HG03565 (cell line): ENCODE data around the gene SACM1L.

Source experiments
- ATAC-seq: cut with Tn5 transposase; IDR thresholded peaks from one replicate; pipeline ENCODE4 v1.9.1; 2021; ENCODE audit warnings: mild to moderate bottlenecking, moderate library complexity; ENCODE audit not compliant: unreplicated experiment

Gene SACM1L

DNA sequence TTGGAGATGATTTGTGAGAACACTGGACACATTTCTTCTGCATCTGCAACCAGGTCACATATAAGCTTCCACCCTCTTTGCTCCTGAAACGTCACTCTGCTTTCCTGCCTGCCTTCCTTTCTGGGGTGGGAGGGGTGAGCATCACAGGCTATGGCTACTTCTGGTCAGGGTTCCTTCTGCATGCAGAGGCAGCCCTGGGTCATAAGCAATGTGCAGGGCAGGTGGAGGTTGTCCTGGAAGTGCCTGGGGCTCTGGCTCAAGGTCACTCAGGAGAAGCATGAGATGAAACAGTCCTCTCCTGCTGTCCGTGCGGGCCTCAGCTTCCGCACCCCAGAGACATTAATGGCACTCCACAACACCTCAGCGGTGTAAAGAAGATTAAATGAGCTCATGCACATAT, 92.1 kb downstream of the SACM1L start:
- ATAC-seq = no peak

DNA sequence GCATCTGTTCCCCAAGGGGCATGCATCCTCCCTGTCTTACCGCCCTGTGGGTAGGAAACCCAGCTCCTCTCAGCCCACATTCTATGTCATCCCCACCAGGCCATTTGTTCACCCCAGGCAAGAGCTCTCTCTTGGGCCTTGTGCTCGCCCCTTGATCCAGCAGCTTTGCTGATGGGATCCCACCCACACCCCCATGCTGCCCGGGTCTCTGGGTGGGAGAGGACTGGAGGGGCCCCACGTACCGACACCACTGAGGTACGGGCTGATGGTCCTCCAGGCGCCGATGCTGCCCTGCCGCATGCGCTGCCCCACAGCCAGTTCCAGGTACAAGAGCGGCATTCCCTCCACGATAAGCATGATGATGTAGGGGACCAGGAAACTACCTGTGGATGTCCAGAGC, 92.6 kb downstream of the SACM1L start:
- ATAC-seq = no peak

DNA sequence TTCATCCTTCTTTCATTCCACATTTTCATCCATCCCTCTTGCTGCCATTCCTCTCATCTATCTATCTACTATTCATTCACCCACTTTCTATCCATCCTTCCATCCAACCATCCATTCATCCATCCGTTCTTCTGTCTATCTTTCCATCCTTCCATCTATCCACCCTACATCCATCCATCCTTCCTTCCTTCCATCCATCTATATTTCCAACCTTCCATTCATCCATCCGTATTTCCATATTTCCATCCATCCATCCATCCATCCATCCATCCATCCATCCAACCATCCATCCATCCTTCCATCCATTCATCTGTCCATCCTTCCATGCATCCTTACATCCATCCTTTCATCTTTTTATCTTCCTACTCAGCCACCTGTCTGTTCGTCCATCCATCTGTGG, 93.2 kb downstream of the SACM1L start:
- ATAC-seq = no peak

DNA sequence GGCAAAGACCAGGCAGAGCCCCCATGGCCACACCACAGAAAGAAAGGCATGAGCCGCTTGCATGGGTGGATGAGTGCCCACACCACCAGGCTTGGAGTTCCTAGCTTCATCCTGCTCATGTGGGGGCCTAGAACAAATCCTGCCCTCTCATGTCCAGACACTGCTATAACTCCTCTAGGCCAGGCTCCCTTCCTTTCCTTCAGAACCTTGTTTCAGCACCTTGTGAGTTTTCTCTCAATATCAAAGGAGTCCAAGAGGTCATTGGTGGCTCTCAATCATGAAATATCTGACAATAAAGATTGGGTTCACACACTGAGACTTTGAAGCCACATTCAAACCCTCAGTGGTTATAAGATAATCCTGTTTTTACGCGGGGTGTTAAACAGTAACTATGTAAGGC, 94.5 kb downstream of the SACM1L start:
- no peak for ATAC-seq

DNA sequence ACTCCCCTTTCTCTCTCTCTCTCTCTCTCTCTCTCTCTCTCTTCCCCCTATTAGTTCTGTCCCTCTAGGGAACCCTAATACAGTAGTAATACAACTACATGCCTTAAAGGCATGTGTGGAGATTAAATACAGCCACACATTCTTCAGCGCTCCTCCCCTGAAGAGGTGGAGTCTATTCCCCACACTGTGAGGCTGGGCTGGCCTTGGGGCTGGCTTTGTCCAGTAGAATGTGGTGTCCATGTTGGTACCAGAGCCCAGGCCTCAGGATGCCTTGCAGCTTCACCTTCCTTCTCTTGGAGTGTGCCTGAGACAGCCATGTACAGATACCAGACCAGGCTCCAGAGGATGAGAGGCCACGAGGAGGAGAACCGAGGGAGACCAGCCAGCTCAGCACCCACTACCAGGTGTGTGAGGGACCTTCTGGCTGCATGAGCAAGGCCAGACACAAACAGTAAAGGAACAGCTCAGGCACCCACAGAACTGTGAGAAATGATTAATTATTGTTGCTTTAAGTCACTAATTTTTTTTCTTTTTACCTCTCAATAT, 96.5 kb downstream of the SACM1L start:
- no peak for ATAC-seq

DNA sequence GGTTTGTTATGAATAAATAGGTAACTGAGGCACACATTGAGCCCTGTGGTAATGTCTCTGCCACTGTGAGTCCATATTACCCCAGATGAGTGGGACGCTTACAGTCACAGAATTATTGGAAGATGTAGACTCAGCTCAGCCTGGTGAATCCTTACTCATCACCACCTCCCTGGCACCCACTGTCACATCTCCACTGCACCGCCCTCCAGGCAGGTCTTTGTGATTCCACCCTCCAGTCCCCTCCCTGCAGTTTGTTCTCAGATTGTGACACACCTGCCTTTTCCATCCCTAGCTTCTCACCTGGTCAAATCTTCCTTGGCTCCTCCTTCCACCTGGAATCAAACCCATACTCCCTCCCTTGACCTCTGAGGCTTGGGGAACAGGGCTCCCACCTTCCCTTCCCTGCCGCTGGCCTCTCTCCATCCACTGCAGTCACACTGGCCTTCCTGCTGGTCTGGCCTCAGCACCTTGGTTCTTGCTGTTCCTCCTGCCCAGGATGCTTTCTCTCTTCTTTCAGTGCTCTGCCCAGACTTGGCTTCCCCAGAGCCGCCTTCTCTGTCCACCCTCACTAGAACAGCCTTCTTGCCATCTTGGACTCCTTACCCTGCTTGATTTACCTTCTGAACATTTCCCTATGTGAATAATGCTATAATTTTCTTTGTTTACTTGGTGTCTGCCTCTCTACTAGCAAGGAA, 97.8 kb downstream of the SACM1L start:
- no peak for ATAC-seq

DNA sequence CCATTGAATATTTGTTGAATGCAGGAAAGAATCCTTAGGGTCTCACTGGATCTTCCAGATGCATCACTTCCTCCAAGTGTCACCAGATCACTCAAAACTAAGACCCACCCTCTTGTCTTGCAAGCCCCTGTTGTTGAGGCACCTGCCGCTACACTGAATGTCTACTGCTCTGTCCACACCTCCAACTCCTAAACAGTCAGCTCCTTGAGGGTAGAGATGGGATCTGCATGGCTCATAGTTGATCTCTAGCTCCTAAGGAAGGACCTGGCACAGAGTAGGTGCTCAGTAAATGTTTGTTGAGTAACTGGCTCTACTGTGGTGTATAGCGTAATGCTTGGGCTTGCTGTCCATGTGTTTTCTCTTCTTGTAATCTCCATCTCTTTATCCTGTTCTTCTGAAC, 98.4 kb downstream of the SACM1L start:
- ATAC-seq = no peak

DNA sequence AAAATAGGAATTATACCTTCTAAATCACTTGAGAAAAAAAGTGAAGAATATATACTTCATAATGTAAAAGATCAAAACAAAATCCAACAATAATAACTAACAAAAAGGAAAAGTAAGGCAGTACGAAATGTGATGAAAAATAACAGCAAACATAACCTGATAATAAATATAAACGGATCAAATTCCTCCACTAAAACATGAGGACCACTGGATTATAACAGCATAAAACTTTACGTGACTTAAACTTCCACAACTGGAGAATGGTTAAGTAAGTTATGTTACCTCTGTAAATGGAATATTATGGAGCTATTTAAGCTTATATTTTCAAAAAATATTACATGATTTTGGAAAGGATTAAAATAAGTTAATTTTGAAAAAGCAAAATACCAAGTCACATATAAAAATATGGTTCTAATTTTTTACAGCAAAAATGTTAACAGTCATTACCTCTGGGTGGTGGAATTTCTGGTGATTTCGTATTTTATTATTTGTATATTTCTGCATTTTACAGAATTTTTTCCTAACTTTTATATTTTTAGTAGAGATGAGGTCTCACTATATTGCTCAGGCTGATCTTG, 100.1 kb downstream of the SACM1L start:
- ATAC-seq = no peak

DNA sequence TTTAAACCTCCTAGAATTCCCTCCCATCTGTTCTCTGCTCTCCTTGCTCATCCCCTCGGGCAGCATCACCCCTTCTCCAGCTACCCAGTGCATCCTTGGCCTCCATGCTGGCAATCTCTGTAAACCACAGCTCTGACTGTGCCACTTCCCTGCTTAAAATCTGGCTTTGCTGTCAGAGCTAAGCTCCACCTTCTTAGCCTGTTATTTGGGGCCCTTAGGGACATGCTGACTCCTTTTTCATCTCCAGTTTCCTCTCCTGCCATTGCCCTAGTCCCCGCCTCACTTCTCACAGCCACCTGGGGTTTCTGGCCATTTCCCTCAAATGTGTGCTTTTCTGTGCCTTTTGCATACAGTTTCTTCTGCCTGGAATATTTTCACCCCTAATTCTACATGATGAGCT, 101.4 kb downstream of the SACM1L start:
- no peak for ATAC-seq

DNA sequence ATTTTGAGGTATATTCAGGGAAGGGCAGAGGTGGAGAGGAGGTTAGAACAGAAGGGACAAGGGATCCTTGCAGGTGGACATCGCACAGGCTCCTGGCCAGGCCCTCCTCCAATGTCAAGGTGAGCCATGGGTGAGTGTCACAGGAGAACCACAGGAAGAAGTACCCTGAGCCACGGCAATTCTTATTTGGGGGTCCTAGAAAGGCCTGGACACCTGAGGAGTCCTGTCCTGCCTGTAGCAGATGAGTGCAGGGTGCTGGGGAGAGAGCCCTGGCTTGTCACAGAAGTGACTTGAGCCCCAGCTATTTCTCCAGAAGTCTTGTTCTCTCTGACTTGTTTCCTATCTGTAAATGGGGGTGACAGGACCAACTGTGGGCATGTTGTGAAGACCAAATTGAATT, 102.8 kb downstream of the SACM1L start:
- ATAC-seq = no peak

DNA sequence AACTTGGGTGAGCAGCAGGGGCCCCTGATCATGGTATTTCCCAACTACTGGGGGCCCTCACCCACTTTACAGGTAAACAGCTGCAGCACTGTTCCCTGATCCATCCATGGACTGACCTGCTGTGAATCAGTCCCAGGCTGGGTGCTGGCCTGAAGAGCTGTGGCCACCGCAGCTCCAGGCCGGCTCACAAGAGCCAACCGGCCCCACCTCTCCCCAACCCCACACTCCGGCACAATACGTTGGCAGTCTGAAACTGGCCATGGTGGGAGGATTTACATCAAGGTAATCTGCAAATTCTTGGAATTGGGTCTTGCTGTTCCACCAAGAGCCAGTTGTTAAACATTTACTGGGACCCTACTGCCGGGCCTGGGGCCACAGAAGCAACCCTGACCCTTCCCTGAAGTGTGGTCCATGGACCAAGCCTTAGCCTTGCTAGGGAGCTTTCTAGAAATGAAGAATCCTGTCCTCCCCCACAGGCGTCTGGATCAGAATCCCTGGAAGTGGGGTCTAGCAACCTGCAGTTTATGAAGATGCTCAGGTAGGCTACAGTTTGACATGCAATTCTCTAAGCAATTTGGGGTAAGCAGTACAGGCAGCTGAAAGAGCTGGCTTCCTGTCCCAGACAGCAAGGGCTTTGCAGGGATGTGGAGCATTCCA, 103.4 kb downstream of the SACM1L start:
- ATAC-seq = no peak

DNA sequence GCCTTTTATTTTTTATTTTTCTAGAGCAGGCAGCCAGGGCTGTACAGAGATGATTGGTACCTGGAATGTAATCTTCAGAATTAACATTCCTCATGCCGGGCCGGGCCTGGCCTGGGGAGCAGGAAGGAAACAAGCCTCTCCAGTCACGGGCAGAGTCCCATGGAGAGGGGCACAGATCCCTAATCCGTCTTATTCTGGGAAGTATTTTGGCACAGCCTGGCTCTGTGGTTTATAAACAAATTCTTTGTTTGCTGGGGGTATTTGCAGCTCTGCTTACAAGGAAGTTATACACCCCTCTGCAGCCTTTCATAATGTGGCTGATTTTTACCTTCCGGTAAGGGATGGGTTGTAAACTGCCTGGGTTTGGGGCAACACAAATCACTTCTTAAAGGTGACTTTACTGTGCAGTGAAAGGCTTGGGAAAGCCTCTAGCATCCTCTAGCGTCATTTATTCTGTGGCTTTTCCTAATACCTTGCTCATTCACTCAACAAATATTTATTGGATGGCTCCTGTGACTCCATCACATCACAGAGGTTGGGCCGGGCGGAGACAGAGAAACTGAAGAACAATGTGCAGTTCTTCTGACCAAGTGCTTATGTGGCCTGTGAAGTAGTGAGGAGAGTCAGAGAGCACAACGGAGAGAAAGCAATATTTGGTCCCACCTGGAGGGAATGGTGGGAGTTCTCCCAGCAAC, 104.4 kb downstream of the SACM1L start:
- no peak for ATAC-seq

DNA sequence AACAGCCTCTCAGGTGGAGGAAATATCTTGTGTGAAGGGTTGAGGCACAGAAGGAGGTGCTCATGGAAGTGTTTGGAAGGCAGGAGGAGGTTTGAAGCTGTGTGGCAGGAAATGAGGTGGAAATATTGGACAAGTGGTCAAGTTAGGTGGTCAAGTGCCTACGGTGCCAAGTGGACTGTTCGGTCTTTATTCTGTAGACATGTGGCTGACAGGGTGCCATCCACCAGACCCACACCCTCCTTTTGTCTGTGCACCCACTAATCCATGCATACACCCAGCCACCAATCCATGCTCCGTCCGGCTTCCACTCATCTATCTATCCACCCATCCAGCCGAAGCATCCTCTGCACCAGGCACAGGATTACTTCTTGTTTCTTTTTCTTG, 105.0 kb downstream of the SACM1L start:
- no peak for ATAC-seq

DNA sequence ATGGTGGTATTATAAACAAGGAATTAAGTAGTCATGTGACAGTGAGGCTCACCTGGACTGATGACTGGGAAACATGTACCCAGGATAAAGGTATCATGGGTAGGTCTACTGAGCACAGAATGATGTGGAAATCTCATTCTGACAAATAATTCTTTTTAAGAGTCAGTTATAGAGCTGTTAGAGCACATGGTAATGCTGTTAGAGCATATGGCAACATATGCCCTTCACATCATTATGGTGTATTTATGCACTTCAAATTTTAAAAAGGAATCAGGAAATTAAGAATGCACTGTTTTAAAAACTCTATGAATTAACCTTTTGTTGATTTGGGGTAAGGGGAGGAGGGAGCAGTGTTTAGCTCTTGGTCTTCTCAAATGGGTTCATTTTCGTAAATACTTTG, 105.5 kb downstream of the SACM1L start:
- no peak for ATAC-seq
